ENCODE measurements around the gene TRIM71.
"Not testable (repeated sequence)": the region's sequence is repeated elsewhere in the genome, so short reads cannot be mapped to it uniquely, and the experiment has no call there.

Gene TRIM71

GRCh38 chr3:32817558-32818228 is at the start of gene TRIM71:
TRIM71 (plus strand) TSS chr3:32817997; CDS start chr3:32818081, 84 bp downstream.
- H3K4me3 Mint-ChIP-seq = peak within 1 kb of the TSS; percentile 79
- H3K9me3 Mint-ChIP-seq (ENCODE audit: low read depth) = no peaks in the 10 kb centered on the region
- H3K27ac Mint-ChIP-seq = no peak within 1 kb of the TSS
- peaks cover 2% of the 10 kb centered on the region for H3K36me3 Mint-ChIP-seq
- peaks cover 17% of the 10 kb centered on the region for H3K27me3 Mint-ChIP-seq
- H3K4me1 Mint-ChIP-seq (ENCODE audit: low read depth) = peaks cover 25% of the 10 kb centered on the region

- Mint-ChIP-seq H3K4me1 (ENCODE audit: low read depth) (peaks cover 4% of the 10 kb centered on the region), H3K36me3 (peaks cover 3% of the 10 kb centered on the region), H3K9me3 (ENCODE audit: low read depth) (no peaks in the 10 kb centered on the region), H3K27ac (no peak overlapping the region), H3K4me3 (no peak overlapping the region), H3K27me3 (peaks cover 3% of the 10 kb centered on the region)
Observed at GRCh38 chr3:32778389-32778788, 39.4 kb upstream of the TRIM71 start.

GRCh38 chr3:32780071-32780734 is 37.6 kb upstream of the TRIM71 start:
- Mint-ChIP-seq H3K4me3 (peak overlapping the region; percentile 56), H3K36me3 (peaks cover 3% of the 10 kb centered on the region), H3K27ac (no peak overlapping the region), H3K9me3 (ENCODE audit: low read depth) (no peaks in the 10 kb centered on the region), H3K27me3 (peaks cover 3% of the 10 kb centered on the region), H3K4me1 (ENCODE audit: low read depth) (peaks cover 4% of the 10 kb centered on the region)

GRCh38 chr3:32780735-32781210 is 37.0 kb upstream of the TRIM71 start:
- Mint-ChIP-seq H3K36me3 (peaks cover 3% of the 10 kb centered on the region), H3K27ac (peak overlapping the region; percentile 46), H3K4me3 (peak overlapping the region; percentile 92), H3K4me1 (ENCODE audit: low read depth) (peaks cover 4% of the 10 kb centered on the region), H3K9me3 (ENCODE audit: low read depth) (no peaks in the 10 kb centered on the region), H3K27me3 (peaks cover 3% of the 10 kb centered on the region)

GRCh38 chr3:32781211-32781968 is 36.4 kb upstream of the TRIM71 start:
- Mint-ChIP-seq H3K27ac (peak overlapping the region; percentile 46), H3K36me3 (peaks cover 3% of the 10 kb centered on the region), H3K27me3 (peaks cover 3% of the 10 kb centered on the region), H3K9me3 (ENCODE audit: low read depth) (no peaks in the 10 kb centered on the region), H3K4me1 (ENCODE audit: low read depth) (peaks cover 4% of the 10 kb centered on the region), H3K4me3 (peak overlapping the region; percentile 92)

- not testable (repeated sequence) for H3K36me3 Mint-ChIP-seq; H3K27me3 Mint-ChIP-seq; H3K4me1 Mint-ChIP-seq (ENCODE audit: low read depth); H3K9me3 Mint-ChIP-seq (ENCODE audit: low read depth); H3K27ac Mint-ChIP-seq
- peak overlapping the region; percentile 72 for H3K4me3 Mint-ChIP-seq
Observed at GRCh38 chr3:32781969-32782270, 35.9 kb upstream of the TRIM71 start.

GRCh38 chr3:32782407-32782806 is 35.4 kb upstream of the TRIM71 start:
- no peaks in the 10 kb centered on the region for H3K9me3 Mint-ChIP-seq (ENCODE audit: low read depth)
- peaks cover 4% of the 10 kb centered on the region for H3K27me3 Mint-ChIP-seq
- H3K36me3 Mint-ChIP-seq = peaks cover 3% of the 10 kb centered on the region
- peaks cover 4% of the 10 kb centered on the region for H3K4me1 Mint-ChIP-seq (ENCODE audit: low read depth)
- H3K4me3 Mint-ChIP-seq = peak overlapping the region; percentile 72
- no peak overlapping the region for H3K27ac Mint-ChIP-seq

GRCh38 chr3:32791833-32792232 is 26.0 kb upstream of the TRIM71 start:
- Mint-ChIP-seq H3K27me3 (peaks cover 1% of the 10 kb centered on the region), H3K36me3 (no peaks in the 10 kb centered on the region), H3K9me3 (ENCODE audit: low read depth) (no peaks in the 10 kb centered on the region), H3K4me3 (no peak overlapping the region), H3K4me1 (ENCODE audit: low read depth) (no peaks in the 10 kb centered on the region), H3K27ac (no peak overlapping the region)

- no peaks in the 10 kb centered on the region for H3K27me3 Mint-ChIP-seq
- H3K4me1 Mint-ChIP-seq (ENCODE audit: low read depth) = no peaks in the 10 kb centered on the region
- H3K4me3 Mint-ChIP-seq = no peak overlapping the region
- H3K9me3 Mint-ChIP-seq (ENCODE audit: low read depth) = no peaks in the 10 kb centered on the region
- no peaks in the 10 kb centered on the region for H3K36me3 Mint-ChIP-seq
- H3K27ac Mint-ChIP-seq = no peak overlapping the region
Observed at GRCh38 chr3:32794487-32795308, 23.1 kb upstream of the TRIM71 start.

- not testable (repeated sequence) for H3K27ac Mint-ChIP-seq; H3K36me3 Mint-ChIP-seq; H3K4me1 Mint-ChIP-seq (ENCODE audit: low read depth); H3K4me3 Mint-ChIP-seq; H3K9me3 Mint-ChIP-seq (ENCODE audit: low read depth); H3K27me3 Mint-ChIP-seq
Observed at GRCh38 chr3:32796384-32796950, 21.3 kb upstream of the TRIM71 start.

GRCh38 chr3:32797776-32798175 is 20.0 kb upstream of the TRIM71 start:
- Mint-ChIP-seq H3K27me3 (no peaks in the 10 kb centered on the region), H3K4me3 (no peak overlapping the region), H3K4me1 (ENCODE audit: low read depth) (no peaks in the 10 kb centered on the region)

GRCh38 chr3:32801440-32801839 is 16.4 kb upstream of the TRIM71 start:
- not testable (repeated sequence) for H3K4me3 Mint-ChIP-seq; H3K9me3 Mint-ChIP-seq (ENCODE audit: low read depth); H3K27me3 Mint-ChIP-seq; H3K27ac Mint-ChIP-seq; H3K4me1 Mint-ChIP-seq (ENCODE audit: low read depth); H3K36me3 Mint-ChIP-seq

More at GRCh38 chr3:32797776-32798175, 20.0 kb upstream of the TRIM71 start:
- H3K27ac Mint-ChIP-seq = no peak overlapping the region
- H3K9me3 Mint-ChIP-seq (ENCODE audit: low read depth) = no peaks in the 10 kb centered on the region
- no peaks in the 10 kb centered on the region for H3K36me3 Mint-ChIP-seq

GRCh38 chr3:32813180-32813579 is 4.6 kb upstream of the TRIM71 start:
- H3K27ac Mint-ChIP-seq = no peak overlapping the region
- H3K27me3 Mint-ChIP-seq = peaks cover 7% of the 10 kb centered on the region
- no peaks in the 10 kb centered on the region for H3K36me3 Mint-ChIP-seq

GRCh38 chr3:32814361-32814760 is 3.4 kb upstream of the TRIM71 start:
- Mint-ChIP-seq H3K4me1 (ENCODE audit: low read depth) (peaks cover 25% of the 10 kb centered on the region), H3K27me3 (peaks cover 13% of the 10 kb centered on the region), H3K4me3 (no peak overlapping the region), H3K27ac (no peak overlapping the region), H3K9me3 (ENCODE audit: low read depth) (no peaks in the 10 kb centered on the region), H3K36me3 (peaks cover 2% of the 10 kb centered on the region)

More at GRCh38 chr3:32813180-32813579, 4.6 kb upstream of the TRIM71 start:
- no peak overlapping the region for H3K4me3 Mint-ChIP-seq
- H3K4me1 Mint-ChIP-seq (ENCODE audit: low read depth) = peaks cover 19% of the 10 kb centered on the region
- no peaks in the 10 kb centered on the region for H3K9me3 Mint-ChIP-seq (ENCODE audit: low read depth)
